ENCODE measurements around the gene ICAM5. TPM values are rescaled to one million over a fixed set of nuclear protein-coding genes. Genes with fewer than 3 reads are reported as not detected.

The ICAM5 gene
- total and polyA plus RNA-seq, 10 of the 15 experiments (the other 5 are each of a cell fraction or from before 2014, with no cell fraction given) = 0.14 to 4.6 (median 0.94) TPM; not detected in 2

- no peak for TF ChIP-seq STAT1 (conservative IDR thresholded peaks at IDR 0.05)
- TF ChIP-seq SMARCA5 (IDR thresholded peaks at IDR 0.05) = peak; percentile 72
- TF ChIP-seq TARDBP (IDR thresholded peaks at IDR 0.05; ENCODE audit: borderline replicate concordance) = 0 out of 2 replicates have a peak, but pooled peaks have one; percentile 74
- TF ChIP-seq, protein P1, sequence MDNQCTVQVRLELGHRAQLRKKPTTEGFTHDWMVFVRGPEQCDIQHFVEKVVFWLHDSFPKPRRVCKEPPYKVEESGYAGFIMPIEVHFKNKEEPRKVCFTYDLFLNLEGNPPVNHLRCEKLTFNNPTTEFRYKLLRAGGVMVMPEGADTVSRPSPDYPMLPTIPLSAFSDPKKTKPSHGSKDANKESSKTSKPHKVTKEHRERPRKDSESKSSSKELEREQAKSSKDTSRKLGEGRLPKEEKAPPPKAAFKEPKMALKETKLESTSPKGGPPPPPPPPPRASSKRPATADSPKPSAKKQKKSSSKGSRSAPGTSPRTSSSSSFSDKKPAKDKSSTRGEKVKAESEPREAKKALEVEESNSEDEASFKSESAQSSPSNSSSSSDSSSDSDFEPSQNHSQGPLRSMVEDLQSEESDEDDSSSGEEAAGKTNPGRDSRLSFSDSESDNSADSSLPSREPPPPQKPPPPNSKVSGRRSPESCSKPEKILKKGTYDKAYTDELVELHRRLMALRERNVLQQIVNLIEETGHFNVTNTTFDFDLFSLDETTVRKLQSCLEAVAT (IDR thresholded peaks at IDR 0.05) = peak; percentile 63
- peak; percentile 87 for TF ChIP-seq TAF1 (IDR thresholded peaks at IDR 0.05; ENCODE audit: borderline replicate concordance, low read depth, low read length)
- TF ChIP-seq TCF3 (IDR thresholded peaks at IDR 0.05; ENCODE audit: borderline replicate concordance, insufficient read depth, low read depth, low read length) = peak; percentile 96
- peak; percentile 73; the same call in 1 of the 2 replicates for TF ChIP-seq CREB1 (IDR thresholded peaks at IDR 0.05; ENCODE audit: low read depth)
- TF ChIP-seq SIN3A (IDR thresholded peaks at IDR 0.05; ENCODE audit: low read depth, low read length) = 0 out of 2 replicates have a peak, but pooled peaks have one; percentile 53
- TF ChIP-seq ETV6 (conservative IDR thresholded peaks at IDR 0.05 in 1 of 2, IDR thresholded peaks at IDR 0.05 in 1 of 2; ENCODE audit: borderline replicate concordance in 1 of 2, low read depth in 1 of 2) = peak in 1 of 2 experiments; percentile 64; a peak in 1 of 4 replicates
- TF ChIP-seq ESRRA (IDR thresholded peaks at IDR 0.05; ENCODE audit: low read length) = no peak
- no peak; the same call in 1 of the 2 replicates for TF ChIP-seq LARP7 (IDR thresholded peaks at IDR 0.05)
- TF ChIP-seq TCF7 (IDR thresholded peaks at IDR 0.05; ENCODE audit: borderline replicate concordance) = no peak
- TF ChIP-seq BHLHE40 (IDR thresholded peaks at IDR 0.05; ENCODE audit: borderline replicate concordance in 1 of 2, low read depth in 2 of 2, low read length in 1 of 2) = peak; percentile 71 to 82
- peak; percentile 95 for TF ChIP-seq POLR2AphosphoS2 (IDR thresholded peaks at IDR 0.05; ENCODE audit: low read depth, low read length)
- TF ChIP-seq, protein P2, sequence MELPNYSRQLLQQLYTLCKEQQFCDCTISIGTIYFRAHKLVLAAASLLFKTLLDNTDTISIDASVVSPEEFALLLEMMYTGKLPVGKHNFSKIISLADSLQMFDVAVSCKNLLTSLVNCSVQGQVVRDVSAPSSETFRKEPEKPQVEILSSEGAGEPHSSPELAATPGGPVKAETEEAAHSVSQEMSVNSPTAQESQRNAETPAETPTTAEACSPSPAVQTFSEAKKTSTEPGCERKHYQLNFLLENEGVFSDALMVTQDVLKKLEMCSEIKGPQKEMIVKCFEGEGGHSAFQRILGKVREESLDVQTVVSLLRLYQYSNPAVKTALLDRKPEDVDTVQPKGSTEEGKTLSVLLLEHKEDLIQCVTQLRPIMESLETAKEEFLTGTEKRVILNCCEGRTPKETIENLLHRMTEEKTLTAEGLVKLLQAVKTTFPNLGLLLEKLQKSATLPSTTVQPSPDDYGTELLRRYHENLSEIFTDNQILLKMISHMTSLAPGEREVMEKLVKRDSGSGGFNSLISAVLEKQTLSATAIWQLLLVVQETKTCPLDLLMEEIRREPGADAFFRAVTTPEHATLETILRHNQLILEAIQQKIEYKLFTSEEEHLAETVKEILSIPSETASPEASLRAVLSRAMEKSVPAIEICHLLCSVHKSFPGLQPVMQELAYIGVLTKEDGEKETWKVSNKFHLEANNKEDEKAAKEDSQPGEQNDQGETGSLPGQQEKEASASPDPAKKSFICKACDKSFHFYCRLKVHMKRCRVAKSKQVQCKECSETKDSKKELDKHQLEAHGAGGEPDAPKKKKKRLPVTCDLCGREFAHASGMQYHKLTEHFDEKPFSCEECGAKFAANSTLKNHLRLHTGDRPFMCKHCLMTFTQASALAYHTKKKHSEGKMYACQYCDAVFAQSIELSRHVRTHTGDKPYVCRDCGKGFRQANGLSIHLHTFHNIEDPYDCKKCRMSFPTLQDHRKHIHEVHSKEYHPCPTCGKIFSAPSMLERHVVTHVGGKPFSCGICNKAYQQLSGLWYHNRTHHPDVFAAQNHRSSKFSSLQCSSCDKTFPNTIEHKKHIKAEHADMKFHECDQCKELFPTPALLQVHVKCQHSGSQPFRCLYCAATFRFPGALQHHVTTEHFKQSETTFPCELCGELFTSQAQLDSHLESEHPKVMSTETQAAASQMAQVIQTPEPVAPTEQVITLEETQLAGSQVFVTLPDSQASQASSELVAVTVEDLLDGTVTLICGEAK (IDR thresholded peaks at IDR 0.05; ENCODE audit: borderline replicate concordance) = peak; percentile 71; the same call in 1 of the 2 replicates
- TF ChIP-seq, protein P3, sequence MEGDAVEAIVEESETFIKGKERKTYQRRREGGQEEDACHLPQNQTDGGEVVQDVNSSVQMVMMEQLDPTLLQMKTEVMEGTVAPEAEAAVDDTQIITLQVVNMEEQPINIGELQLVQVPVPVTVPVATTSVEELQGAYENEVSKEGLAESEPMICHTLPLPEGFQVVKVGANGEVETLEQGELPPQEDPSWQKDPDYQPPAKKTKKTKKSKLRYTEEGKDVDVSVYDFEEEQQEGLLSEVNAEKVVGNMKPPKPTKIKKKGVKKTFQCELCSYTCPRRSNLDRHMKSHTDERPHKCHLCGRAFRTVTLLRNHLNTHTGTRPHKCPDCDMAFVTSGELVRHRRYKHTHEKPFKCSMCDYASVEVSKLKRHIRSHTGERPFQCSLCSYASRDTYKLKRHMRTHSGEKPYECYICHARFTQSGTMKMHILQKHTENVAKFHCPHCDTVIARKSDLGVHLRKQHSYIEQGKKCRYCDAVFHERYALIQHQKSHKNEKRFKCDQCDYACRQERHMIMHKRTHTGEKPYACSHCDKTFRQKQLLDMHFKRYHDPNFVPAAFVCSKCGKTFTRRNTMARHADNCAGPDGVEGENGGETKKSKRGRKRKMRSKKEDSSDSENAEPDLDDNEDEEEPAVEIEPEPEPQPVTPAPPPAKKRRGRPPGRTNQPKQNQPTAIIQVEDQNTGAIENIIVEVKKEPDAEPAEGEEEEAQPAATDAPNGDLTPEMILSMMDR (IDR thresholded peaks at IDR 0.05 in 2 of 3, conservative IDR thresholded peaks at IDR 0.05 in 1 of 3; ENCODE audit: control insufficient read depth in 2 of 3, extremely low read depth in 1 of 3, insufficient read depth in 1 of 3, low read depth in 3 of 3, low read length in 3 of 3) = peak in 1 of 3 experiments; percentile 21; a peak in 1 of 6 replicates
- TF ChIP-seq SMC3 (IDR thresholded peaks at IDR 0.05; ENCODE audit: borderline replicate concordance, low read length) = no peak
- 0 out of 4 replicates have a peak, but pooled peaks of 1 of the 2 experiments have one; percentile 0 for TF ChIP-seq SRF (IDR thresholded peaks at IDR 0.05; ENCODE audit: low read depth in 2 of 2, low read length in 2 of 2)
- peak; percentile 51; the same call in 1 of the 2 replicates for TF ChIP-seq BACH1 (IDR thresholded peaks at IDR 0.05; ENCODE audit: borderline replicate concordance)
These were observed 18.9 kb upstream of the ICAM5 start, which contains the start of gene ICAM1 (continued) for GRCh38 chr19:10270616-10271394.

All from GM12878 (cell line).